ENCODE measurements around the gene ZMYM5.
"Not testable (repeated sequence)": the region's sequence is repeated elsewhere in the genome, so short reads cannot be mapped to it uniquely, and the experiment has no call there.

The ZMYM5 gene

GRCh38 chr13:19863323-19864023 is at the start of gene ZMYM5:
Gene ZMYM5, minus strand, starts transcription at chr13:19863649. Its CDS starts 11,469 bp downstream, at chr13:19852180.
- Histone ChIP-seq H3K9me2 (replicated peaks; ENCODE audit: low read depth, low read length) (no peaks in the 10 kb centered on the region), H2AFZ (ENCODE audit: low read length) (peak within 1 kb of the TSS; percentile 88), H3K9me3 (ENCODE audit: insufficient read depth, low read depth, low read length) (no peaks in the 10 kb centered on the region), H3K27me3 (ENCODE audit: insufficient read depth, low read length, poor library complexity, severe bottlenecking) (no peaks in the 10 kb centered on the region), H3K79me2 (ENCODE audit: insufficient read depth, low read length) (peaks cover 61% of the 10 kb centered on the region), H3K4me1 (ENCODE audit: insufficient read depth, low read length, poor library complexity, severe bottlenecking) (peaks cover 40% of the 10 kb centered on the region), H3K4me3 (ENCODE audit: low read length, poor library complexity, severe bottlenecking) (peak within 1 kb of the TSS; percentile 90), H4K20me1 (ENCODE audit: insufficient read depth, low read length, poor library complexity, severe bottlenecking) (peaks cover 28% of the 10 kb centered on the region), H3K9ac (ENCODE audit: low read depth, low read length, poor library complexity, severe bottlenecking) (peak within 1 kb of the TSS; percentile 96), H3K36me3 (ENCODE audit: insufficient read depth, low read length) (no peaks in the 10 kb centered on the region), H3K4me2 (ENCODE audit: low read depth, low read length, poor library complexity, severe bottlenecking) (peak within 1 kb of the TSS; percentile 98), H3F3A (ENCODE audit: low read depth) (peaks cover 6% of the 10 kb centered on the region; the same call in 1 of the 2 replicates)
- no peak for TF ChIP-seq CTCF (conservative IDR thresholded peaks at IDR 0.05; ENCODE audit: low read length)
- TF ChIP-seq EZH2phosphoT487 (IDR thresholded peaks at IDR 0.05; ENCODE audit: borderline replicate concordance): no peak

GRCh38 chr13:19910336-19911072 is 47.1 kb upstream of the ZMYM5 start:
- H3K27me3 ChIP-seq (ENCODE audit: insufficient read depth, low read length, poor library complexity, severe bottlenecking): no peaks in the 10 kb centered on the region
- H3K9ac ChIP-seq (ENCODE audit: low read depth, low read length, poor library complexity, severe bottlenecking): no peak overlapping the region
- no peaks in the 10 kb centered on the region for H3K79me2 ChIP-seq (ENCODE audit: insufficient read depth, low read length)
- H3K4me3 ChIP-seq (ENCODE audit: low read length, poor library complexity, severe bottlenecking): no peak overlapping the region
- no peaks in the 10 kb centered on the region for H3K36me3 ChIP-seq (ENCODE audit: insufficient read depth, low read length)
- no peaks in the 10 kb centered on the region for H3K9me3 ChIP-seq (ENCODE audit: insufficient read depth, low read depth, low read length)
- H2AFZ ChIP-seq (ENCODE audit: low read length): no peak overlapping the region
- H3K4me1 ChIP-seq (ENCODE audit: insufficient read depth, low read length, poor library complexity, severe bottlenecking): no peaks in the 10 kb centered on the region
- no peaks in the 10 kb centered on the region for H3F3A ChIP-seq (ENCODE audit: low read depth)
- no peaks in the 10 kb centered on the region for H3K9me2 ChIP-seq (replicated peaks; ENCODE audit: low read depth, low read length)
- no peaks in the 10 kb centered on the region for H4K20me1 ChIP-seq (ENCODE audit: insufficient read depth, low read length, poor library complexity, severe bottlenecking)
- TF ChIP-seq EZH2phosphoT487 (IDR thresholded peaks at IDR 0.05; ENCODE audit: borderline replicate concordance): no peak
- TF ChIP-seq CTCF (conservative IDR thresholded peaks at IDR 0.05; ENCODE audit: low read length): no peak
- H3K4me2 ChIP-seq (ENCODE audit: low read depth, low read length, poor library complexity, severe bottlenecking): no peak overlapping the region

GRCh38 chr13:19908350-19908986 is 45.0 kb upstream of the ZMYM5 start:
- H3K9ac ChIP-seq (ENCODE audit: low read depth, low read length, poor library complexity, severe bottlenecking): no peak overlapping the region
- H3F3A ChIP-seq (ENCODE audit: low read depth): no peaks in the 10 kb centered on the region
- no peaks in the 10 kb centered on the region for H3K9me3 ChIP-seq (ENCODE audit: insufficient read depth, low read depth, low read length)
- no peak overlapping the region for H3K4me2 ChIP-seq (ENCODE audit: low read depth, low read length, poor library complexity, severe bottlenecking)
- H3K4me3 ChIP-seq (ENCODE audit: low read length, poor library complexity, severe bottlenecking): no peak overlapping the region
- no peaks in the 10 kb centered on the region for H3K4me1 ChIP-seq (ENCODE audit: insufficient read depth, low read length, poor library complexity, severe bottlenecking)
- H3K9me2 ChIP-seq (replicated peaks; ENCODE audit: low read depth, low read length): no peaks in the 10 kb centered on the region
- H3K27me3 ChIP-seq (ENCODE audit: insufficient read depth, low read length, poor library complexity, severe bottlenecking): no peaks in the 10 kb centered on the region
- no peaks in the 10 kb centered on the region for H4K20me1 ChIP-seq (ENCODE audit: insufficient read depth, low read length, poor library complexity, severe bottlenecking)
- no peaks in the 10 kb centered on the region for H3K36me3 ChIP-seq (ENCODE audit: insufficient read depth, low read length)
- TF ChIP-seq CTCF (conservative IDR thresholded peaks at IDR 0.05; ENCODE audit: low read length) (no peak), EZH2phosphoT487 (IDR thresholded peaks at IDR 0.05; ENCODE audit: borderline replicate concordance) (no peak)
- H3K79me2 ChIP-seq (ENCODE audit: insufficient read depth, low read length): no peaks in the 10 kb centered on the region
- no peak overlapping the region for H2AFZ ChIP-seq (ENCODE audit: low read length)

GRCh38 chr13:19905487-19906195 is 42.2 kb upstream of the ZMYM5 start:
- not testable (repeated sequence) for H3K4me3 ChIP-seq (ENCODE audit: low read length, poor library complexity, severe bottlenecking); H3K9me2 ChIP-seq (replicated peaks; ENCODE audit: low read depth, low read length); H3K4me2 ChIP-seq (ENCODE audit: low read depth, low read length, poor library complexity, severe bottlenecking); H3K9ac ChIP-seq (ENCODE audit: low read depth, low read length, poor library complexity, severe bottlenecking); H3K27me3 ChIP-seq (ENCODE audit: insufficient read depth, low read length, poor library complexity, severe bottlenecking); H3K4me1 ChIP-seq (ENCODE audit: insufficient read depth, low read length, poor library complexity, severe bottlenecking); H2AFZ ChIP-seq (ENCODE audit: low read length); H3K79me2 ChIP-seq (ENCODE audit: insufficient read depth, low read length); H3K9me3 ChIP-seq (ENCODE audit: insufficient read depth, low read depth, low read length); H3F3A ChIP-seq (ENCODE audit: low read depth); H3K36me3 ChIP-seq (ENCODE audit: insufficient read depth, low read length); H4K20me1 ChIP-seq (ENCODE audit: insufficient read depth, low read length, poor library complexity, severe bottlenecking)

All from Loucy (cell line).